ENCODE results near the gene SMIM10L1.

SMIM10L1 gene

DNA sequence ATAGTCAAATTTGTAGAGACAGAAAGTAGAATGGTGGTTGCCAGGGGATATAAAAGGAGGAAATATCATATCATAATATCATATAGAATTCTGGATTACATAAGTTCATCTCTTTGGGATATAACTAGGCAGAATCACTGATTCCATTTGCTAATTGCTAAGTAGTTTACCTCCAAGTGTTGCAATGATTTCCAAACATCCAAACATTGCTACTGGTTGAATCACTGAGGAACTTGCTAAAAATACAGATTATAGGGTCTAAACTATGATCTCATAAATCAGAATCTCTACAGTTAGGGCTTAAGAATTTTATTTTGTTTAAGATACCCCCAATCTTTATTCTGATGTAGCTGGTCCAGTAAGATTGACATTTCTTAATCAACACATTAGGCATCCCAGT, 31.8 kb downstream of the SMIM10L1 start:
- DNase-seq, result peak in 2 of 4 experiments; percentile 2 to 6

DNA sequence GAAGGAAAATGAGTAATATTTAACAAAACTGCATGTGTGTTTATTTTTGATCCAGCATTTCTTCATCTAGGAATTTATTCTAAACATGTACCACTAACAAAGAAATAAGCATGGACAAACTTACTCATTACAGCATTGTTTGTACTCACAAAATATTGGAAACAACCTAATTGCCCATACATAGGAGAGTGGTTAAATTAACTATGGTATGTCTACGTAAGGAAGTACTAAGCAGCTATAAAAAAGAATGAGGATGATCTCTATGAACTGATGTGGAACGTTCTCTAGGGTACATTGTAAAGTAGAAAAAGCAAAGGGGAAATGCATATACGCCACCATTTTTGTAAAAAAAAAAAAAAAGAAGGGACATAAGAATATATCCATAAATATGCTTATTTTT, 33.2 kb downstream of the SMIM10L1 start:
- DNase-seq, result no peak

DNA sequence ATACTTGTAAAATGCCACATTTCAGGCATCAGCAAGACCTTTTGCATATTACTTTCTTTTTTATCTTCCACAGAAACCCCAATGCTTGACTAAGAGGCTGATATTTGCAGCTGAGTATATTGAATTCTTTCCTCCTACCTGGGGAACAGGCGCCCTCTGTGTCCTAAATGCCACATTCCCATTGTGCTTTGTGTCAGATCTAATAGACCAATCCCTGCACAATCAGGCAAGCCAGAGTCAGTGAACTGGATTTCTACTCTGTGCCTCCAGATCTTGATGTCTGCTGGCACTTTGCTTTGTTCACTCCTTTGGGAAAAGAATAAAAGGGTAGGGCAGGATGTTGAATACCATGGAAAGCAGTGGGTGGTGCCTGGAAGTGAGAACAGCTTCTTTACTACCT, 38.1 kb downstream of the SMIM10L1 start:
- no peak for DNase-seq

All from suppressor macrophage (primary cell).